GM18499 (cell line): ENCODE results near the gene BSDC1.
"Not testable (repeated sequence)": the region's sequence is repeated elsewhere in the genome, so short reads cannot be mapped to it uniquely, and the experiment has no call there.

Source experiments
- ATAC-seq: cut with Tn5 transposase; IDR thresholded peaks from one replicate; pipeline ENCODE4 v1.9.1; 2021; ENCODE audit warnings: moderate number of reproducible peaks; ENCODE audit not compliant: insufficient read depth, unreplicated experiment

BSDC1 gene

DNA sequence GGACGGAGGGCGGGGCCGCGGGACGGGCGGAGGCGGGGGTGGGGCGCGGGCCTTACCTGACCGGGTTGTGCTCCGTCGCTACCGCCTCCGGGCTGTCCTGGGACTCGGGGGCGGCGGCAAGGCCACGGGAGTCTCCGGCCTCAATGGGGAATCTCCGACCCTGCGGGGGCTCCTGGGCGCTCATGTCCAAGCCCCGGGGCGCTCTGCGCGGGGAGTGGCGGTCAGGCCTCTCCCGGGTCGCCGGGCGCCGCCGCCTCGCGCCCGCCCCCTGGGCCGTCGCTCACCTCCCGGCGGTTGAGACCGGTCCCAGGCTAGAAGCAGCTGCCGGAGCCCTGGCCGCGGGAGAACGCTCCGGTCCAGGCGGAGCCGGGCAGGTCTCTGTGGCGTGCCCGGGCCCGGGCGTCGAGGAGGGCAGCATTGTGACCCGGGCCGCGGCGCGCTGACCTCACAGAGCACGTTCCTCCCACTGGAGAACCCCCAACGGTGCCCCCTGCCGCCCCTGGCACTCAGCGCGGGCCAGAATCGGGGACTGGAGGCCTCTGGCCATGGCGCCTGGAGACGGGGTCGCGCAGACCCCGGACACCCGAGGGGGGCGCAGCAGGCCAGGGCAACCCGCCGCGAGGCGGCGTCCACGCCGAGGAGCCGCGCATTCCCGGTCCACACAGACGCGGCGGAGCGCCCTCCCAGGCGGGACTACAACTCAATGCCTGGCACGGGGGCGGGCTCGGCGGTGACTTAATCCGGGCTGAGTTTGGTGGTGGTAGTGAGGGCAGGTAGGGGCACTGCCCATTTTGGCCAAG, 32.4 kb downstream of the BSDC1 start:
- ATAC-seq = no peak

DNA sequence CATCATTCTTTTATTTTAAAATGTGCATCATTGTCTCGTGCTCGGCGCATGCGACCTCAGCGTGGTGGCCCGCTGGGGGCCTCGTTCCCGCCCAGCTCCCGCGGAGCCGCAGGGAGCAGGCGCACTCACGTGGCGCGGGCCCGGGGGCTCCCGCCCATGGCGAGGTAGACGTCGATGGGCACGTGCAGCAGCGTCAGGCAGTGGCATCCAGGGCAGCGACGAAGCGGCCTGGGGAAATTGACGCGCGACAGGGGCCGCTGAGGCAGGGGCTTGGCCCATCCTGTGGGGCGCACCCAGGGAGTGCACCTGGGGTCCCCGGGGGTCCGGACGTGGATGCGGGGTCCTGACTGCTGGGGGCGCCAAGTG, 33.0 kb downstream of the BSDC1 start:
- no peak for ATAC-seq

DNA sequence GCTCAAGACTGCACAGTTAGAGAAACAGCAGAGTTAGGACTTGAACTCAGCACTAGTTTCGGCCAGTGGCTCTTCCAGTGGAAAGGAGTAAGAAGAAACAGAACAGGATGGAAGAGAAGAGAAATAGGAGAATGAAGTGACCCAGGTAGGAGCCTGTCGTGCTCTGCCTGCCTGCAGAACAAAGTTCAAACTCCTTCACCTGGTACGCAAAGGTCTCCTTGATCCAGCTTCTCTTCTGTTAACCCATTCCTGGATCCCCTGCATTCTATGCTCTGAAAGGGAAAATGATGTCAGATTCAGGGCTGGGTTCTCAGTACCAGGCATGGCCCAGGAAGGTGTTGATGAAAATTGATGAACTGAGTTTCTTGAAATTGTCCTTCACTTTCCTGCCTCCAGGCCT, 35.8 kb downstream of the BSDC1 start:
- no peak for ATAC-seq

DNA sequence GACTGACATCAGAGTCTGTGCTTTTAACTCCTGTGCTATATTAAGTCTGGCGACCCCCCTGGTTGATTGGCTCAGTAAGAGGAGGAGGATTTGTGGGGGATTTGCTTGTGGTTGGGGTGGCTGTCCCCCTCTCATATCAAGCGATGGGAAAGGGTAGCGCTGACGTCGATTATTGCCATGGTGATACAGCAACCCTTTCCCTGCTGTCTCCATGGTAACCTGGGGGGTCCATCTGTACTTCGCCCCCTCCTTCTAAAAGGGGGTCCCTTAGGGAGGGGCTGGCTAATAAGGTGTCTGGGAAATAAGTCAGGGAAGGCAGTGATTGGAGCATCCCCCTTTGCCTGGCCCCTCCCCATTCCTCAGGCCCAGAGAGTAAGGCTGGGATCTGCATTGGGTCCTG, 36.6 kb downstream of the BSDC1 start:
- no peak for ATAC-seq

DNA sequence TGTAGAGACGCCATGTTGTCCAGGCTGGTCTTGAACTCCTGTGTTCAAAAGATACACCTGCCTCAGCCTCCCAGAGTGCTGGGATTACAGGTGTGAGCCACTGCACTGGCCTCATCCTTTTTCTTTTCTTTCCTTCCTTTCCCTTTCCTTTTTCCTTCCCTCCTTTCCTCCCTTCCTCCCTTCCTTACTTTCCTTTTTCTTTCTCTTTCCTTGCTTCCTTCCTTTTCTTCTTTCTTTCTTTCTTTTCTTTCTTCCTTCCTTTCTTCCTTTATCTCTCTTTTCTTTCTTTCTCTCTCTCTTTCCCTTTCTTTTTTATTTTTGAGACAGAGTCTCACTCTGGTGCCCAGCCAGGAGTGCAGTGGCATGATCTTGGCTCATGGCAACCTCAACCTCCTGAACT, 37.8 kb downstream of the BSDC1 start:
- no peak for ATAC-seq

DNA sequence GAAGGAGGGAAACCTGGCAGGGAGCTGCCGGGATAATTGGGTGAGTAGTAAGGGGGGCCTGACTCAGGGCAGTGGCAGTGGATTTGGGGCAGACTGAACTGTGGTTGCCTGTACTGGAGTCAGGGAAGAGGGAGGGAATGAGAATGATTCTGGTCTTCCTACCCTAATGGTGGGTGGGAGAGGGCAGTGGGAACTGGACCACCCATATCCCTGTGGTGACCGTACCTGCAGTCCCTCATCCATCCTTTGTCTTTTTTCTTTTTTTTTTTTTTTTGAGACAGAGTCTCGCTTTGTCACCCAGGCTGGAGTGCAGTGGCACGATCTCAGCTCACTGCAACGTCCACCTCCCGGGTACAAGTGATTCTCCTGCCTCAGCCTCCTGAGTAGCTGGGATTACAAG, 38.5 kb downstream of the BSDC1 start:
- ATAC-seq = not testable (repeated sequence)

DNA sequence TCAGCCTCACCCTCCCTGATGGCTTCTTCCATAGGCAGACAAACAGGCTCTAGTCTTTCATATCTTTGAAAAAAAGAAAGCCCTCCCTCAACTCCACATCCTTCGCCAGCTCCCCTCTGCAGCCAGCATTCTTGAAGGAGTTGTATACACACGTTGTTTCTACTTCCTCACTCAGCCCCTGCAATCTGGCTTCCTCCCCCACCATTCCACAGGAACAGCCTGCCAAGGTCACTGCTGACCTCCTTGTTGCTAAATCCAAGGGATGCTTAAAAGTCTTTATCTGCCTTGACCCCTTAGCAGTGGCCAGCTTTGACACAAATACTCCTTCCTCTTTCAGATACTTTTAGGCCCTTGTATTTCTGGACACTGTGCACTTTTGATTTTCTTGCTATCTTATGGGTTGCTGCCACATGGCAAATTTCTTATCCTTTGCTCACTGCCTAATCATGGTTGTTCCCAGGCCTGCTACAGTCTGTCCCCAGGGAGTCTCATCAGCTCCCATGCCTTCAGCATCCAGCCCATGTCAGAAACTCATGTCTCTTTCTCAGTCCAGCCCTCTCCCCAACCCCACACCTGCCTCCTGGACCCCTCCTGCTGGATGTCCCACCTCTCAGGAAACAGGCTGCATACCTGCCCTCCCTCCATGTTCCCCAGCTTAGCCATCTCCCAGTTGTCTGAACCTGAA, 40.2 kb downstream of the BSDC1 start:
- no peak for ATAC-seq

DNA sequence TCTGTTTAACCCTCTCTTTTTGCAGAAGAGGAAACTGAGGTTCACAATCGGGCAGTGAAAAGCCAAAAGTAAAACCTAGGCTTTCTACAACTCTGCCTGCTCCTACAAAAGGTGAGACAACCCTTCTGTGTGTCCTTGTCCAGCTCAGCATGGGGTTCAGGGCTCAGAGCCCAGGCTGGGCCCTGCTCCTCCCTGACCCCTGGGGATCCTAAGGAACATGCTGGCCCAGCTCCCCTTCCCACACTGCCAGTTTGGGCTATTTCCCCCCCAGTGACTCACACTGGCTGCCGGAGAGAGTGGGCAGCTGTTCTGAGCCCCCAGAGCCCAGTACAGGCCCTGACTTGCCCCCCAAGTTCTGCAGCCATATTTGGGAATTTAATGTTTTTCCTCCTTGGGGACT, 40.8 kb downstream of the BSDC1 start:
- no peak for ATAC-seq

DNA sequence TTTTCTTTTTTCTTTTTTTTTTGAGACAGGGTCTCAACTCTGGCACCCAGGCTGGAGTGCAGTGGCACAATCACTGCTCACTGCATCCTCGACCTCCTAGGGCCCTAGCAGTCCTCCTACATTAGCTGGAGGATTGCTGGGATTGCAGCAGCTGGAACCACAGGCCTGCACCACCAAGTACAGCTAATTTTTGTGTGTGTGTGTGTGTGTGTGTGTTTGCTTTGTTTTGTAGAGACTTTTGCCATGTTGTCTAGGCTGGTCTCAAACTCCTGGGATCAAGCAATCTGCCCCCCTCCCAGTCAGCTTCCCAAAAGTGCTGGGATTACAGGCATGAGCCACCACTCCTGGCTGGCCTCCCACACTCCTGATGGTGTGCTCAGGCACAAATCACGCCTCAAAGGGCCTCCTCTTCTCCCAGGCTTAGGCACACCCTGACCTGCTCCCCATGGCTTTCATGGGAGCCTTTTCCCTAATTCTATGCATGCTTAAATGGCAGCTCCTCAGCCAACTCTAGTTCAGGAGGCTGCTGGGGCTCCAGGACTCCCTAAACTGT, 41.3 kb downstream of the BSDC1 start:
- ATAC-seq = no peak

DNA sequence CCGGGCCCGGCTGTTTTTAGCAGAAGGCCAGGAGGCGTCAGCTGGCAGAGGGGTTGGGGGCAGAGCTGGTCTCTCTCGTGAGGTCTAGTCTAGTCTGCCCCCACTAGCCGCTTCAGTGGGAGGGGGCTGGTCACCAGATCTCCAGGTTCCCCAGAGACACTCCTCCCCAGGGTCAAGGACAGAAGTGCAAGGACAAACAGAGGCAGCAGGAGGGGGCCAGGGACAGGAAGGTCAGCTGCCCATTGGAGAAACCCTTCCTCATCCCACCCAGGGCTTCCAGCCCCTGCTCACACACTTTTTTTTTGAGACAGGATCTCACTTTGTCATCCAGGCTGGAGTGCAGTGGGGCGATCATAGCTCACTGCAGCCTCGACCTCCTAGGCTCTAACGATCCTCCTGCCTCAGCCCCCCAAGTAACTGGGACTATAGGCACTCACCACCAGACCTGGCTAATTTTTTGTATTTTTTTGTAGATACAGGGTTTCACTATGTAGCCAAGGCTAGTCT, 41.9 kb downstream of the BSDC1 start:
- ATAC-seq = no peak

DNA sequence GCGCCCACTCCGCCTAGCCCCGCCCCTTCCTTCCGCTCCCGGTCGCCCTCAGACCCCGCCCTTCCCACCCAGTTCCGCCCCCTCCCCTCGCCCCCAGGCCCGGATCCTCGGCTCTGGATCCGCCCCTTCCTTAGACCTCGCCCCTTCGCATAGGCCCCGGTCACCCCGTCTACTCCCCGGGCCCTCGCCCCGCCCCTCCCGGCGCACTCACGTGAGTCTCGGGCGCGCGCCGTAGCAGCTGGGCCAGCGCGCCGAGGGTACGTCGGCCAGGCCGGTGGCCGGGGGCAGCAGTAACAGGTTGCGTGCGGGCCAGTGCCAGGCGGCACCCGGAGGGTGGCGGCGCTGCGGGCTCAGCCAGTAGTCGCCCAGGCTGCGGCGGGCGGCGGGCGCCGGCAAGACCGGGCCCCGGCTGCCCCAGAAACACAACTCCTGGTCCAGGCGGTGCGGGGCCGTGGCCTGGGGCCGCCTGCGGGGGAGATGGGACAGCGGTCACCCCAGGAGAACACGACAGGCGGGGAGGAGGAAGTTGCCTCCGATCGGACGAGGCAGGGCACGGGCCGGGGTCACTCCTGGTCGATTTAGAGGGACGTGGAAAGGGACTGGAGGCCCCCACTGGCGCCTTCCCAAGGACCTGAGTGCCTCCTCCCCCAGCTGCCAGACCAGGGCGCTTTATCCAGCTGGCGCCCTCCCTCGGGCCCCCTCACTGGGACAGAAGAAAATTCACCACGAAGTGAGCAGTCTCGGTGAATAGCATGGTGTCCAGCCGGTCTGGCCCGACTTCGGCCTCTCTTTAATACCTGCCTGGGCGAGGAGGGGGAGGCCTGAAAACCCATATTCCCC, 42.6 kb downstream of the BSDC1 start:
- no peak for ATAC-seq

DNA sequence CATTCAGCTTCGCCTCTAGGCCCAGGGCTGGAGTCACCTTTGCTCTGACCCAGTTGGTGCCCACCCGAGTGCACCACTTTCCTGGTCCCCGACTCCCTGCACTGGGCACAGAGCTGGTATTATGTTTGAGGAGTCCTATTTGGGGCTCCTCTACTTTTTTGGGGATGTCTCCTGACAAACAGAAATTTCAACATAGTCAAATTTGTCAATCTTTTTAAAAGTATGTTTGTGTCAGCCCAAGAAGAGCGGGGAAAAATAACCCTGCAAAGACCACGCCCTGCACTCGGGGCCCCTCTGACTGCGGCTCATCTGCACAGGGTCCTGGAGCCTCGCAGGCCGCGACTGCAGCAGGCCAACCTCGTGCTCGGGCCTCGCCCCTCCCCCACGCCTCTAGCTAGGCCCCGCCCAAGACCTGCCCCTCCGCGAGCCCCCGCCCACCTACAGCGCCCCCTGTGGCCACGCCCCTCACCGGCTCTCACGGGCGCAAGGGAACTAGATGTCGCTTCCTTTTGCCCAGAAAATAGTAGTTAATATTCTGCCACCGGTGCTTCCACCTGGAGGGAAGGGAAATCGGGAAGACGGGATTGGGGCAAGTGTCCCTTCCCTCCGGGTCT, 43.3 kb downstream of the BSDC1 start:
- no peak for ATAC-seq

DNA sequence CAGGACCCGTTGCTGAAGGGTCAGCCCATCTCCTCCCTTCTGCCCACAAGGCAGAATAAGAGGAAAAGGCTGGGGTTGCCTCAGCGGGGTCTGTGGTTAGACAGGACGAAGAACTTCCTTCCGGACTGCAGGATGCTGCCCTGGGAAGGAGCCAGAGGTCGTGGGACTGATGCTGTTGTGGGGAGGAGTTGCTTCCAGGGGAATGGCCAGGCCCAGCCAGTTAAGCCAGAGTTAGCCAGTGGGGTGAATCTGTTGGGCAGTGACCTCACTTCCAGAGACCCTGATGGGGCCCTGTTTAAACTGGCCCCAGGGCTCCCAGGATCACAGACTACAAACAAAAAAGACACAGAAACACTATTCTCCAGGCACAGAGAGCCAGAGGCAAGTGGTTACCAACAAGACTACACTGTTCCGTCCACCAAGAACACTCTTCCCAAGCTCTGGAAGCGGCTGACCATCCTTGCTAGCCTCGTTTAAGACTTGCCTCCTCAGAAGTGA, 45.0 kb downstream of the BSDC1 start:
- ATAC-seq = no peak

DNA sequence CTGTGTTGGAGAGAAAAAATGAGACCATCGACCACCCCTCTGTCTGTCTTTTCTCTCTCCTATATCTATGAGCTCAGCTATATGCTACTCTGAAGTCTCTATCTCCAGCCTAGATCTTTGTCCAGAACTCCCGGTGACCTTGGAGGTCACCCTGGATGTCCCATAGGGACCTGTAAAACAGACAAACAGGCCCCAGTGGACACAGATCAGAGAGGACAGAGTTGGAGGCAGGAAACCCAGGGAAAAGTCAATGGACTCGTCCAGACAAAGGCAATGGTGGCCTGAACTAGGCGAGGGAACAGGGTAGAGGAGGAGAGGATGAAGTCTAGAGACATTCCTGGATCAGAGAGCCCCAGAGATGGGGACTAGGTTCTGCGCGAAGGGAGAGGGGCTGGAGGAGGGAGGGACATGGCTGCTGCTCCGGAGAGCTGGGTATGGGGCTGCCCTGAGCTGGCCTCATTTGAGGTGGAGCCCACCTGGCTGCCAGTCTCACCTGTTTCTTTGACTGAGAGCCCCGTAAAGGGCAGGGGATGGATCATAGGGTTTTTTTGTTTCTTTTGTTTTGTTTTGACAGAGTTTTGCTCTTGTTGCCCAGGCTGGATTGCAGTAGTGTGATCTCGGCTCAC, 47.6 kb downstream of the BSDC1 start:
- ATAC-seq = no peak

DNA sequence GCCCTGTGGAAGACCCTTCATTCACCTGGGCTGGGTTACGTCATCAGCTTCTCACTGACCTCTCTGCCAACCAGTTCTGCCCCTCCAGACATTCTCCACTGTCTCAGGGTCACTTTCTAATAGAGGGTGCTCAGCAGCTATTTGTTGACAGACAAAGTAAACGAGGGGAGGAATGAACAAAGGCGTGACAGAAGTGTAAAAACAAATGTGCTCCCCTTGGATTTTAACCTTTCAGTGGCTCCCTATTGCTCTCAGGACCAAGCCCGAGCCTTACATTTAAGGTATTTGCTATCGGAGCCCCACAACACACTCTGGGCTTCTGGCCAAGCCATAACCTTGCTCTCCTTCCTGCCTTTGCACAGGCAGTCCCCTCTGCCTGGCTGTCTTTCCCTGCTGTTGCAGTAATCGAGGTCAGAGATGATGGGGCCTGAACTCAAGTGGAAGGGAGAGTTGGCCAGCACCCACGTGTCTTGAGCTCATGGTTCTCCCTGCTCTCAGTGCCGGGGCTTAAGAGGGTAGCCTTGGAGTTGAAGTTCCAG, 48.9 kb downstream of the BSDC1 start:
- no peak for ATAC-seq

DNA sequence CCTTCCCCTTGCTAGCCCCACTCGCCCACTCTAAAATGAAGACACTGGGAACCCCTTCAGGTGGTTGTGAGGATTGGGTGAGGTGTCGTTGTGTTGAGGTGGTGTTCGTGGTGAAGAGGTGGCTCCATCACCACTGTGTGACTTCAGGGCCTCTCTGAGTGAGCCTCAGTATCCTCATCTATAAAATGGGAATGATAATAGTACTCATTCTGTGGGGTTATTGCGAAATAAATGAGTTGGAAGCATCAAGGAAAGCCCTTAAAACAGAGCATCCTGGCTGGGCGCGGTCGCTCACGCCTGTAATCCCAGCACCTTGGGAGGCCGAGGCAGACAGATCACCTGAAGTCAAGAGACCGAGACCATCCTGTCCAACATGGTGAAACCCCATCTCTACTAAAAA, 51.5 kb downstream of the BSDC1 start:
- ATAC-seq = no peak

DNA sequence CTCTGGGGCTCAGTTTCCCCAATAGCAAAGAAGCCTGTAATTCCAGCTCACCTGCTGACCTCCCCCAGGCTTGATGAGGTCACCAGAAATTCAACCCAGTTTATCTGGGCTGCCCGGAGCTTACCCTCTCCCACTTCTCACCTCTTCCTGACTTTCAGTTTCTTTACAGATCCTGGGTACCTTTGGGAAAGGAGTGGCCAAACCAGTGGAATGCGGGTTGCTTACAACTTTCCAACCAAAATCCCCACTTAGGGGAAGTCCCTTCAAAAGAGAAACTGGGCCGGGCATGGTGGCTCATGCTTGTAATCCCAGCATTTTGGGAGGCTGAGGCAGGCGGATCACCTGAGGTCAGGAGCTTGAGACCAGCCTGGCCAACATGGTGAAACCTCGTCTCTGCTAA, 52.3 kb downstream of the BSDC1 start:
- ATAC-seq = no peak

DNA sequence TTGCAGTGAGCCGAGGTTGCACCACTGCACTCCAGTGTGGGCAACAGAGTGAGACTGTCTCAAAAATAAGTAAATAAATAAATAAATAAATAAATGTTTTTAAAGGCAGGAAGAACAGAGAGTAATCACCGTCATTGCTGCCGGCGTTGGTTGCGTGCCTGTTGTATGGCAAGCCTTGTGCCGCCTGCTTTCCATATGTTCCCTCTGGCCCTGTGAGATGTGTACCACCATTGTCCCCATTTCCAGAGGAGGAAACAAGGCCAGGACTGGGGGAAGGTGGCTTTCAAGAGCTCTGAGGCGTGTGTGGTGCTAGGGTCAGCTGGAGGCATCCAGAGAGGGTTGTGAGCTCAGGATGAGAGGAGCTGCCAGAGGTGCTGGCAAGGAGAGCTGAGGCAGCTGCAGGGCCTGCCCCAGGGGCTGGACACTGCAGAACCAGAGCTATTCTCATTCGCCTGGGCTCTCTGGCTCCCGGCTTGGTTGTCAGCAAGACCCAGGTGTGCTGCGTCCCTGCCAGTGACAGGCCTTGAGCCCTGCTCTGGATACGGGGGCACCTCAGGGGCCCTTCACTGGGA, 53.0 kb downstream of the BSDC1 start:
- ATAC-seq = no peak

DNA sequence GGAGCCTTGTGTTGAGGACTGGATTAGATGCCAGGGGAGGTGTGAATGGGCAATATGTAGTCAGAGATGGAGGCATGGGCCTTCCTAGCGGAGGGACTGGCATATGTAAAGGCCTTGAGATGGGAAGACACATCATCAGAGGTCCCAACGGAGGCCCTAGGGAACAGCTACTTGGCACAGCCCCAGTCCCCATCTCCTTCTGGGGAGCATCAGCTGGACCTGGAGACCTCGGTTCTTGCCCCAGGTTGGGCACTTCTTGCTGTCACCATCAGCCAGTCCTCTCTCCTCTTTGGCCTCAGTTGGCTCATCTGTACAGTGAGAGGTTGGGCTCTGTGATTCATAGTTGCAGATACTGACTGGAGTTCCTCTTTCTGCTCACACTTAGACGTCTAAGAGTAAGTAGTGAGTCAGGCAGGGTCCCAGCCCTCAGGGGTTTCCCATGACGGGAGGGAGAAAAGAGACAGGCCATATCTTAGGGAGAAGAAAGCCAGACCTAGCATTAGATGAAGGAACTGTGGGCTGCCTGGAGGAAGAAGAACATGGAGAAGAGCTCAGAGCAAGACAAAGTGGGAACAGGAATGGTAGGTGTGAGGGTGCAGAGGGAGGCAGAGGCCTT, 54.8 kb downstream of the BSDC1 start:
- no peak for ATAC-seq
